COR-L47 (cell line): ENCODE data around the gene APEX1.

Experiments
- DNase-seq: peaks from one replicate; lab custom pipeline; 2025; lab: John Stamatoyannopoulos, UW

The APEX1 gene

GRCh38 chr14:20454516-20455354 lies at the start of gene APEX1, which contains the start of gene OSGEP:
APEX1 (plus strand) TSS chr14:20455226; CDS start chr14:20455646, 420 bp downstream.
OSGEP (minus strand) TSS chr14:20454812; CDS start chr14:20454683, 129 bp downstream.
- peak; percentile 99 for DNase-seq

GRCh38 chr14:20409226-20409625 lies 45.8 kb upstream of the APEX1 start:
- no peak for DNase-seq

GRCh38 chr14:20412411-20412810 lies 42.6 kb upstream of the APEX1 start:
- no peak for DNase-seq

DNA sequence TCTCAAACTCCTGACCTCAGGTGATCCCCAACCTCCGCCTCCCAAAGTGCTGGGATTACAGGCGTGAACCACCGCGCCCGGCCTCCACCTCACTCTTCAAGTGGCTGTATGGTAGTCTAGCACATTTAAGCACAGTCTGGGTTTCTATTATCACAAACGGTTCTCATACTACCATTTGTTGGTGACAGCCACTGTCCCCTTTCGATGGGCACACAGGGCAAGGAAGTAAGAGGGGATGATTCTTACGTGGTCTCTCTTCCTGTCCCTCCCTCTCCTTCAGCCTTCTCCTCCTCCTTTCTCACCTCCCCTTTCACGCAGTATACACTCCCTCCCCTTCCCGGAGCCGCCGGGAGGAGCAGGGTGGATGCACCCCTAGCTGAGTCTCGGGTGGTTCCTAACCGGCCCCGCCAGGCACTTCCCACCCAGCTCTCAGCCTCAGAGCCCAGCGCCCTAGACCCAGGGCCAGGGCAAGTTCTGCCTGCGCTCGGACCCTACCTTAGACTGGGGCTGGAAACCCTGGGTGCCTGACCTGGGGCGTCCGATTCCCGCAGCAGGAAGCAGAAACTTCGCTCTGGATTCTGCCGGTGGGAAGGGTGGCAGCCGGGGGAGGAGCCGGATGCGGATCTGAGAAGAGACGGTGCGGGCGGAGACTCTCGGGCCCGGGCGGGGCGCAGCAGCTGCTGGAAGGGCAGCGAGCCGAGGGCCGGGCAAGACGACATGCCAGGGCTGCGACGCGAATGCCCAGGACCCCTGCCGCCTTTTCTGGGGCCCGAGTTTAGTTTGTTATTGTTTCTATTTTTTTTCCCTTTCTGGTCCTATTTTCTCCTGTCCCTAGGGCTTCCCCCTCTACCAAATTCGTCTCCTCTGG lies 41.9 kb upstream of the APEX1 start, which contains the start of gene TEP1:
TEP1 (minus strand) TSS at position 626 of the 868 bp plus-strand sequence. CDS start 5,062 bp downstream, outside the sequence.
- DNase-seq = peak; percentile 62

- no peak for DNase-seq
Measured at GRCh38 chr14:20413744-20414082, 41.3 kb upstream of the APEX1 start.

- DNase-seq = peak; percentile 43
Measured at GRCh38 chr14:20415782-20416206, 39.2 kb upstream of the APEX1 start.

DNA sequence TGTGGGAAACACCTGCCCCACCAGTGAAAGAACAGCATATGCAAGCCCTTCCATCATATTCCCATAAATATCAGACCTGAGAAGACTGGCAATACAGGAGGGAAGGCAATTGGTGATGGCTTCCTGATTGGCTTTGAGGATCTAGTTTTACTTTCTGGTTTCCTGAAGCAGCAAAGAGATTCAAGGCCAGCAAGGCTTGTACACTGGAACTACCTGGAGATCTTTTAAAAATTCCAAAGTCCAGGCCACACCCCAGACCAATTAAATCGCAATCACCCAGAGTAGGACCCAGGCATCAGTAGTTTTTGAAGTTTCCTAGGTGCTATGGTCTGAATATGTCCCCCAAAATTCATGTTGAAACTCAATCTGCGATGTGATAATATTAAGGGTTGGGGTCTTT lies 38.8 kb upstream of the APEX1 start:
- no peak for DNase-seq

- DNase-seq = peak; percentile 84
Measured at GRCh38 chr14:20417250-20418186, 37.5 kb upstream of the APEX1 start.

- DNase-seq = no peak
Measured at GRCh38 chr14:20418501-20418909, 36.5 kb upstream of the APEX1 start.

GRCh38 chr14:20419419-20419818 lies 35.6 kb upstream of the APEX1 start:
- no peak for DNase-seq

GRCh38 chr14:20421267-20421666 lies 33.8 kb upstream of the APEX1 start:
- no peak for DNase-seq

DNA sequence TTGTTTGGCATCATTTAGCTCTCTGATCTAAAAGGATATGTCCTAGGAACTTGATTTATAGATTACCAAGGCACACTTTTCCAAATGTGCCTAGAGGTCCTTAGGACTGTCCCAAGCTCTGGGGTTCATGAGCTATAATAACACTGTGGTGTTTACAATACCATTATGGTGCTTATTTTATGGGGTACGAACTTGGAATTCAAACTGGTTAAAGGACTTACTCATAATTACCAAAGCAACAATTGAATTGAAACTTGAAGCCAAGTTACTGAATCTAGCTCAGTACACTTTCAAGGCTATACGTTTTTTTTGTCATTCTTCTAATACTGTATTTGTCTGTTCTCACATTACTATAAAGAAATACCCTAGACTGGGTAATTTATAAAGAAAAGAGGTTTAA lies 32.1 kb upstream of the APEX1 start:
- no peak for DNase-seq

GRCh38 chr14:20424851-20425250 lies 30.2 kb upstream of the APEX1 start:
- DNase-seq = no peak

DNA sequence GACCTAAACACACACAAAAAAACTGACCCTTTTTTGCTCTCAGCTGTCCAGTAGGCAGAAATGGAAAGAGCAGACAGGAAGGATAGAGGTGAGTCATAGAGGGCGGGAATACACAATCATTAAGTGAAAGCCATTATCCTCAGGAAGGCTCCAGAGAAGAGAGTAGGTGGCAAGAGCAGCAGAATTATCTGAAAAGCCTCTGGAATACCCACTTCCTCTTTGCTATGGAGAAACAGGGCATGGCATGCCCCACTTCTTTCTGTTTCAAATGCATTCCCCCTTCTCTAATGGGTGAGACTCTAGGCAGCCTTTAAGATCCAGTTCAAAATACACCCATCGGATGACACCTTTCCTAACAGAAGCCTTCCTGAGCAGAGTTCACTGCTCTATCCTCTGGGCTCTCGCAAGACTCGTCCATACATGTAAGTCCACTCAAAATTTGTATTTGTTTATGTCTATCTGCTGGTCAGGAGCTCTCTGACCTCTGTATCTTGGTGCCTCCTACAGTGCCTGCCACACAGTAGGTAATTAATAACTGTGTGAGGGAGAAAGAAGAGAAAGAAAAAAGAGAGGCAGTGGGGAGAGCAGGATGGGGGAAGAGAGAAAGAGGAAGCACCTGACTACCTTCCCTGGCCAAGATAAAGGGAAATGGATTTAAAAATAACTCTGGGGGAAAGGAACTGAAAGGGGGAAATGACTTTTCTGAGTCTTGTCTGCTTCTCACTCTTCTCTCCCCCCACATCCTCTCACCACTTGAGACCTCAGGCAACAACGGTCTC lies 27.6 kb upstream of the APEX1 start:
- DNase-seq = no peak

- no peak for DNase-seq
Measured at GRCh38 chr14:20428010-20428365, 27.0 kb upstream of the APEX1 start.

DNA sequence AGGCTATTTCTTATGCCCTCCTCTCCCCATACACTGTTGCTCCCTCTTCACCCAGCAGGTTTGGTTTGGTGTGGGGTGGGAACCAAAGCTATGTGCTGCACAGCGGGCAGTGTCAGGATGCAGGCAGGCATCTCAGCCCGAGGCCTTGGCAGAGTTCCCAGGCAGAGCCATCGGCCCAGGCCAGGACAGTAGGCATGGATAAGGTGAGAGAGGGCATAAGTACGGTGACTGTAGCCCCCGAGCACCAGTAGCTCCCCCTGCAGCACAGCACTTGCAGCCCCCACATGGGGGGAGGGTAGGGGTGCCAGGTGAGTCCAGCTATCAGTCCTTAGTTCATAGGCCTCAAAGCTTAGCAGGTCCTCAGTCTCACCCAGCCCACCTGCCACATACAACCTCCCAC lies 26.2 kb upstream of the APEX1 start:
- no peak for DNase-seq

- no peak for DNase-seq
Measured at GRCh38 chr14:20429801-20430669, 25.0 kb upstream of the APEX1 start.

GRCh38 chr14:20434701-20435581 lies 20.1 kb upstream of the APEX1 start:
- DNase-seq = no peak
